Peyer's patch (tissue), 4 donors: Measurements from ENCODE around the gene SACM1L. TPM values are rescaled to one million over a fixed set of nuclear protein-coding genes. Genes with fewer than 3 reads are reported as not detected.

Experiments
- DNase-seq, 3 donors: peaks; one replicate each; pipeline ENCODE4 v3.0.0-alpha.2; 2017 to 2019
- H3K27ac ChIP-seq, 4 donors: fragments of 200-600 bp; sonication (generic); one replicate each; pipeline ENCODE4 v1.5.1; 2016 to 2019
- H3K27me3 ChIP-seq, 2 donors: fragments of 200-600 bp; sonication (generic); one replicate each; pipeline ENCODE4 v1.5.1; 2019
- H3K36me3 ChIP-seq, 3 donors: fragments of 200-600 bp; sonication (generic); one replicate each; pipeline ENCODE4 v1.5.1; 2016 to 2019
- H3K4me1 ChIP-seq, 4 donors: fragments of 200-600 bp; sonication (generic); one replicate each; pipeline ENCODE4 v1.5.1; 2016 to 2019
- H3K4me3 ChIP-seq, 4 donors: fragments of 200-600 bp; sonication (generic); 1 replicate in 3 of 4; 2 replicates in 1 of 4; pipeline ENCODE4 v1.5.1; 2016 to 2019; ENCODE audit warnings: mild to moderate bottlenecking in 1 of 4
- H3K9me3 ChIP-seq, 4 donors: fragments of 200-600 bp; sonication (generic); one replicate each; pipeline ENCODE4 v1.5.1; 2016 to 2019; ENCODE audit warnings: mild to moderate bottlenecking in 1 of 4
- CTCF ChIP-seq, 6 experiments: fragments of 450-650 bp in 4 of 6; fragments of 200-600 bp in 2 of 6; sonication (generic) in 1 of 6; IDR thresholded peaks; one replicate each; pipeline ENCODE4 v1.5.1; 2017 to 2019; ENCODE audit warnings: antibody characterized with exemption in 6 of 6, mild to moderate bottlenecking in 3 of 6, moderate library complexity in 1 of 6
- POLR2A ChIP-seq, 2 donors: fragments of 450-650 bp; IDR thresholded peaks; one replicate each; pipeline ENCODE4 v1.5.1; 2017; ENCODE audit warnings: antibody characterized with exemption in 2 of 2, mild to moderate bottlenecking in 2 of 2, moderate library complexity in 2 of 2
- total RNA-seq, 4 donors: library from RNA; depleted of rRNA; stranded (reverse); fragments of >200 nt; gene quantifications; one replicate each; pipeline ENCODE4 v1.1.0, GENCODE V29; 2016

SACM1L gene
- total RNA-seq, 4 donors from 2014 or later: 42.0 to 79.2 (median 59.2) TPM

- Histone ChIP-seq H3K27ac (peak overlapping the region in 1 of 4 donors; percentile 26), H3K27me3 (no peaks in the 10 kb centered on the region), H3K4me3 (no peak overlapping the region), H3K4me1 (peaks cover 0 to 11% (median 0%) of the 10 kb centered on the region in 4 donors), H3K9me3 (no peaks in the 10 kb centered on the region), H3K36me3 (peaks cover 0 to 40% (median 0%) of the 10 kb centered on the region in 3 donors)
- no peak for DNase-seq
- no peak for TF ChIP-seq CTCF (IDR thresholded peaks at IDR 0.05)
- TF ChIP-seq POLR2A (IDR thresholded peaks at IDR 0.05): no peak
Measured at GRCh38 chr3:45667569-45667934, 21.6 kb upstream of the SACM1L start.

- H3K4me1 ChIP-seq: peaks cover 0 to under 1% (median 0%) of the 10 kb centered on the region in 4 donors
- TF ChIP-seq CTCF (IDR thresholded peaks at IDR 0.05) (no peak), POLR2A (IDR thresholded peaks at IDR 0.05) (no peak)
- H3K27ac ChIP-seq: no peak overlapping the region
- H3K36me3 ChIP-seq: peaks cover 0 to 58% (median 0%) of the 10 kb centered on the region in 3 donors
- H3K9me3 ChIP-seq: no peaks in the 10 kb centered on the region
- H3K27me3 ChIP-seq: no peaks in the 10 kb centered on the region
- DNase-seq: no peak
- no peak overlapping the region for H3K4me3 ChIP-seq
Measured at GRCh38 chr3:45670436-45670835, 18.8 kb upstream of the SACM1L start.

- no peak for TF ChIP-seq POLR2A (IDR thresholded peaks at IDR 0.05)
- no peak for TF ChIP-seq CTCF (IDR thresholded peaks at IDR 0.05)
- DNase-seq: no peak
- no peaks in the 10 kb centered on the region for H3K4me1 ChIP-seq
- peaks cover 0 to 61% (median 0%) of the 10 kb centered on the region in 3 donors for H3K36me3 ChIP-seq
- no peak overlapping the region for H3K4me3 ChIP-seq
- H3K27me3 ChIP-seq: no peaks in the 10 kb centered on the region
- no peaks in the 10 kb centered on the region for H3K9me3 ChIP-seq
- no peak overlapping the region for H3K27ac ChIP-seq
Measured at GRCh38 chr3:45670991-45671390, 18.2 kb upstream of the SACM1L start.

- Histone ChIP-seq H3K4me1 (peaks cover 0 to 12% (median 3%) of the 10 kb centered on the region in 4 donors), H3K9me3 (no peaks in the 10 kb centered on the region), H3K36me3 (peaks cover 0 to 70% (median 0%) of the 10 kb centered on the region in 3 donors), H3K4me3 (no peak overlapping the region), H3K27ac (no peak overlapping the region), H3K27me3 (no peaks in the 10 kb centered on the region)
- TF ChIP-seq CTCF (IDR thresholded peaks at IDR 0.05) (no peak), POLR2A (IDR thresholded peaks at IDR 0.05) (no peak)
- no peak for DNase-seq
Measured at GRCh38 chr3:45673273-45673672, 15.9 kb upstream of the SACM1L start.

GRCh38 chr3:45676325-45677032 lies 12.7 kb upstream of the SACM1L start:
- TF ChIP-seq CTCF (IDR thresholded peaks at IDR 0.05): no peak
- no peak for TF ChIP-seq POLR2A (IDR thresholded peaks at IDR 0.05)
- Histone ChIP-seq H3K36me3 (peaks cover 0 to 57% (median 0%) of the 10 kb centered on the region in 3 donors), H3K4me1 (peaks cover 0 to 12% (median 3%) of the 10 kb centered on the region in 4 donors), H3K9me3 (no peaks in the 10 kb centered on the region), H3K27ac (peak overlapping the region; percentile 45 to 68 (median 62)), H3K4me3 (no peak overlapping the region), H3K27me3 (no peaks in the 10 kb centered on the region)
- DNase-seq: no peak
